ENCODE data around the gene CXorf38. TPM values are rescaled to one million over a fixed set of nuclear protein-coding genes. Genes with fewer than 3 reads are reported as not detected.

Gene CXorf38
- total RNA-seq, 4 donors from 2014 or later: 15.1 to 21.6 (median 15.3) TPM

DNA sequence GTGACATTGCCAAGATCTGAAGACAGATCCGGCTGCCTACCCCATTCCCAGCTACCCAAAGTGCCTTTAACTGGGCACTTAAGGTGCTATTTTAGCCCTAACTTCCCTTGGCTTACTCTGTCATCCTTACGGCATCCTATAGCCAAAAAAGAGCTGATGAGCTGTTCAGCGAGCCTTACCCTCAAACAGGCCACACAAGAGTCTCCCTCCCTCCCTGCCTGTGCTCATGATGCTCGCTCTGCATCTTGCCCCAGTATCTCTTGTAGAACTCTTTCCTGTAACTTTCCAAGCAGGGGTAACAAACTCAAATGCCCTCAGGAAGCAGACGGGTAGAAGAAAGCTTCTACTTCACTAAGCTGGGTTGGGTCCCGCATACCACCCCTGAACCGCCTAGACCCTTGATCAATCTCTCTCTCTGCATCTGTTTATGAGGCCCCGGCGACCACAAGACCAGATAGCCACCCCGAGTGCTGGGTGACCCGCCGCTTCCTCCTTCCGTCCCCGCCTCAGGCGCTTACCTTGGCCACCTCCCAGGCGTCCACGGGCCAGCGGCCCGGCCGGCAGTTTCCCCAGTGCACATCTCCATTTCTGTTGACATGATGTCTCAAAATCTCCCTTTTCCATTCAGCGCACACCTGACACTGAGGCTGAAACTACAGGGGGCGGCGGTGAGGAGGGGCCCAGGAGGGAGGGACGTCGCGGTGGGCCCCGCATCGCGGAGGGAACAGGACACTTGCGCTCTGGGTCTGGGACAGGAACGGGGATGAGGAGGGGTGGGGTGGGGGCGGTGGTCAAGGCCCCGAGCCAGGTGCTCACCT lies 663 bp downstream of the CXorf38 start:
- TF ChIP-seq POLR2A (IDR thresholded peaks at IDR 0.05): no peak
- TF ChIP-seq, protein P1, sequence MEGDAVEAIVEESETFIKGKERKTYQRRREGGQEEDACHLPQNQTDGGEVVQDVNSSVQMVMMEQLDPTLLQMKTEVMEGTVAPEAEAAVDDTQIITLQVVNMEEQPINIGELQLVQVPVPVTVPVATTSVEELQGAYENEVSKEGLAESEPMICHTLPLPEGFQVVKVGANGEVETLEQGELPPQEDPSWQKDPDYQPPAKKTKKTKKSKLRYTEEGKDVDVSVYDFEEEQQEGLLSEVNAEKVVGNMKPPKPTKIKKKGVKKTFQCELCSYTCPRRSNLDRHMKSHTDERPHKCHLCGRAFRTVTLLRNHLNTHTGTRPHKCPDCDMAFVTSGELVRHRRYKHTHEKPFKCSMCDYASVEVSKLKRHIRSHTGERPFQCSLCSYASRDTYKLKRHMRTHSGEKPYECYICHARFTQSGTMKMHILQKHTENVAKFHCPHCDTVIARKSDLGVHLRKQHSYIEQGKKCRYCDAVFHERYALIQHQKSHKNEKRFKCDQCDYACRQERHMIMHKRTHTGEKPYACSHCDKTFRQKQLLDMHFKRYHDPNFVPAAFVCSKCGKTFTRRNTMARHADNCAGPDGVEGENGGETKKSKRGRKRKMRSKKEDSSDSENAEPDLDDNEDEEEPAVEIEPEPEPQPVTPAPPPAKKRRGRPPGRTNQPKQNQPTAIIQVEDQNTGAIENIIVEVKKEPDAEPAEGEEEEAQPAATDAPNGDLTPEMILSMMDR (IDR thresholded peaks at IDR 0.05): no peak
- intact Hi-C loops (cut with DNase I; ENCODE audit: low total_unique reads): no loop called here

DNA sequence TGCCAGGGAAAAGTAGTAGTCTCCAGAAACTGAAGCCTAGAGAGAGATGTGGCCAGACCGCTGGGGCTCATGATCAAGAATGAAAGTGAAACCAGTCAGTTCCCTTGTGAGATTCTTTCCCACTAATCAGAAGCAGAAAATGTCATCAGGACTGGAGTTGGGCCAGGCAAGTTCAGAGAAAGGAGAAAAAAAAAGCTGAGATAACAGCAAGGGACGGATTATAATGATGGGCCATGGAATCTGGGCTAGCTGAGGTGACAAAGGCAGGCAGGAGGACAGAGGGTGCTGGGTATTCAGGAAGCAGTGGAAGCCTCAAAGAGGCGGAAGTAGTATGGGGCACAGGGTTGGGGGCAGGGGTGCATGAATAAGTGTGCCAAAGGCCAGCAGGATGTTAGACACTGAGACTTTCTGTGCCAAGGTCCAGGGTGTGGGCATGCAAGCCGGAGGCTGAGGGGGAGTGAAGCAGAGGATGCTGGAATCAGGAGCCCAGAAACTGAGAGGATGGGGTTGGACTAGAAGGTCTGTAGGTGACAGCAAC lies 2.5 kb downstream of the CXorf38 start:
- no peak for TF ChIP-seq POLR2A (IDR thresholded peaks at IDR 0.05)
- TF ChIP-seq, protein P1 (IDR thresholded peaks at IDR 0.05): no peak
- DNase-seq (ENCODE audit: low spot score in 2 of 2): peak in 1 of 2 donors; percentile 20
- H3K4me3 ChIP-seq (ENCODE audit: low read depth, poor library complexity, severe bottlenecking): no peak overlapping the region
- intact Hi-C loops (cut with DNase I; ENCODE audit: low total_unique reads): no loop called here
- WGBS, 2 donors: 8 to 26% methylated on average over 4 of the region's 4 CpGs

More for the DNA sequence above, 663 bp downstream of the CXorf38 start:
- peak overlapping the region; percentile 60 for H3K4me3 ChIP-seq (ENCODE audit: low read depth, poor library complexity, severe bottlenecking)
- DNase-seq (ENCODE audit: low spot score in 2 of 2): peak; percentile 16 to 87
- WGBS, 2 donors: 1 to 14% methylated on average over 20 to 32 of the region's 33 CpGs

DNA sequence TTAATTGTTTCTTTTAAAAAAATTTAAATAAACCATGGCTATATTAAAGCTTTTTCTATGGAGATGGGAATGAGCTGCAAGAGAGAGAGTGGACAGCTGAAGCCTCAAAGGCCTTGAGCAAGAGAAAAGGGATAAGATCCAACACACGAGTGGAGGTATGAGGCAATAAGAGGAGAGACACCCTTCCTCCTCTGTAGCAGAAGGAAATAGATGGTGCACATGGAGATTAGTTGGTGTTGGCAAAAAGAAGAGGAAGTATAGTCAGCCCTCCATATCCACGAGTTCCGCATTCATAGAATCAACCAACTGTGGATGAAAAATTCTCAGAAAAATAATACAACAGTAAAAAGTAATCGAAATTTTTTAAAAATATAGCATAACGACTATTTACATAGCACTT lies 3.2 kb downstream of the CXorf38 start:
- WGBS, 2 donors: 49 to 56% methylated on average over 5 of the region's 5 CpGs
- no peak overlapping the region for H3K4me3 ChIP-seq (ENCODE audit: low read depth, poor library complexity, severe bottlenecking)
- intact Hi-C loops (cut with DNase I; ENCODE audit: low total_unique reads): no loop called here
- DNase-seq (ENCODE audit: low spot score in 2 of 2): peak in 1 of 2 donors; percentile 34
- TF ChIP-seq, protein P1 (IDR thresholded peaks at IDR 0.05): no peak

DNA sequence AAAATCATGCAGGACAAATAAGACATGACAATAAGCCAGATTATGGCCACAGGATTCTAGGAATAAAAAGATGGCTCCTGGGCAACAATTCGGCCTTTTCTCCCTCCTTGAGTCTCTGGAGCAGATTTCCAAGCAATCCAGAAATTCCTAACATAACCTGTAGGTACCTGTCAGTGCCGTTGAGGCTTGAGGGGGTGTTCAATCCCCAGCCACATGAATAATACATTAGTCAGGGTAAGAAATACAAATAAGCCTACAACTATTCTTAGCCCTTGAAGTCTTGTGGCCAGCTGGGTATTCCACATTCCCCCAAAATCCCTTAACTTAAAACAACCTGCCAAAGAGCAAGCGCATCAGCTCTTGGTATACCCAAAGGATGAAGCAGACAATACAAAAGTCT lies 9.7 kb downstream of the CXorf38 start:
- TF ChIP-seq, protein P1 (IDR thresholded peaks at IDR 0.05): no peak
- TF ChIP-seq POLR2A (IDR thresholded peaks at IDR 0.05): no peak
- 66 to 84% methylated on average over 3 of the region's 3 CpGs for WGBS, 2 donors
- DNase-seq (ENCODE audit: low spot score in 2 of 2): no peak
- intact Hi-C loops (cut with DNase I; ENCODE audit: low total_unique reads): no loop called here
- no peak overlapping the region for H3K4me3 ChIP-seq (ENCODE audit: low read depth, poor library complexity, severe bottlenecking)

DNA sequence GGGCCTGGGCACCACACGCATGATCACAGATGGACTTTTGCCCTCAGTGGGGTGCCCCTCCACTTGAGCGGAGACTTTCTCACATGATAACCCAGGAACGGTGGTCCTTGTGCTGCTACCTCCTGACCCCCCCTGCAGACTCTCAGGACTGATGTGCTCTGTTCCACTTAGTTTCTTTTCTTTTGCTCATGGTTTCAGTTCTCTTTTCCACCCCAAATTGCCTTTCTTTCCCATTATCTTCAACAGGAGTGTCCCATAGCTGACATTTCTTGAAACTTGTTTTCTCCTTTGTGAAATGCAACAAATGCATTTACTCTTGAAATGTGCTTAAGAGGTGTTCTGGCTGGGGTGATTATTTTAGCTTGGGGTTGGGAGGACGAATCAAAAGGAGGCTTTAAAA lies 15.2 kb downstream of the CXorf38 start:
- intact Hi-C loops (cut with DNase I; ENCODE audit: low total_unique reads): no loop called here
- DNase-seq (ENCODE audit: low spot score in 2 of 2): no peak
- H3K4me3 ChIP-seq (ENCODE audit: low read depth, poor library complexity, severe bottlenecking): no peak overlapping the region
- 84 to 89% methylated on average over 4 of the region's 4 CpGs for WGBS, 2 donors
- TF ChIP-seq POLR2A (IDR thresholded peaks at IDR 0.05): no peak

DNA sequence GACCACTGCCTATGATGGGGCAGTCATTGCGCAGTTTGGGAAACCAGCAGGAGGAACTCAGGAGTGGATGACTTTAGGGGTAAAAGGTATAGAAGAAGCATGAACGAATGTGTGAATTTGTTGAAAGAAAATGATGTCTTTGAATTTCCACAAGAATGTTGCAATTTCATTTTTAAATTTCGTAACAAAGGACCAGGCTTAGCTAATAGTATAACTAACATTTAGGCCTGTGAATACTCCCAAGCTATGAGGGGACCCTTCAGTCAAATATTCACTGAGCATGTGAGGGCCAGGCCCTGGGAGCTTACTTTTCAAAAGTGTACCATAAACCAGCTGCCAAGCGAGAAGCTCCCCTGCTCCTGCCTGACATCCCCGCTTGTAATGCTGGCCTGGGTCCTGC lies 18.9 kb downstream of the CXorf38 start:
- no peak for DNase-seq (ENCODE audit: low spot score in 2 of 2)
- H3K4me3 ChIP-seq (ENCODE audit: low read depth, poor library complexity, severe bottlenecking): no peak overlapping the region
- intact Hi-C loops (cut with DNase I; ENCODE audit: low total_unique reads): no loop called here
- TF ChIP-seq, protein P1 (IDR thresholded peaks at IDR 0.05): no peak
- no peak for TF ChIP-seq POLR2A (IDR thresholded peaks at IDR 0.05)
- WGBS, 2 donors: 88 to 94% methylated on average over 5 of the region's 5 CpGs

Data from lower leg skin (tissue), 4 donors.